NCI-H345 treated with DMSO at 0.1 percent for 48 hours (cell line): ENCODE measurements around the gene GNL1.

Experiments
- DNase-seq: peaks from one replicate; lab custom pipeline; 2025; ENCODE audit not compliant: unreplicated experiment; lab: John Stamatoyannopoulos, UW

The GNL1 gene, protein sequence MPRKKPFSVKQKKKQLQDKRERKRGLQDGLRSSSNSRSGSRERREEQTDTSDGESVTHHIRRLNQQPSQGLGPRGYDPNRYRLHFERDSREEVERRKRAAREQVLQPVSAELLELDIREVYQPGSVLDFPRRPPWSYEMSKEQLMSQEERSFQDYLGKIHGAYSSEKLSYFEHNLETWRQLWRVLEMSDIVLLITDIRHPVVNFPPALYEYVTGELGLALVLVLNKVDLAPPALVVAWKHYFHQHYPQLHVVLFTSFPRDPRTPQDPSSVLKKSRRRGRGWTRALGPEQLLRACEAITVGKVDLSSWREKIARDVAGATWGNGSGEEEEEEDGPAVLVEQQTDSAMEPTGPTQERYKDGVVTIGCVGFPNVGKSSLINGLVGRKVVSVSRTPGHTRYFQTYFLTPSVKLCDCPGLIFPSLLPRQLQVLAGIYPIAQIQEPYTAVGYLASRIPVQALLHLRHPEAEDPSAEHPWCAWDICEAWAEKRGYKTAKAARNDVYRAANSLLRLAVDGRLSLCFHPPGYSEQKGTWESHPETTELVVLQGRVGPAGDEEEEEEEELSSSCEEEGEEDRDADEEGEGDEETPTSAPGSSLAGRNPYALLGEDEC

DNA sequence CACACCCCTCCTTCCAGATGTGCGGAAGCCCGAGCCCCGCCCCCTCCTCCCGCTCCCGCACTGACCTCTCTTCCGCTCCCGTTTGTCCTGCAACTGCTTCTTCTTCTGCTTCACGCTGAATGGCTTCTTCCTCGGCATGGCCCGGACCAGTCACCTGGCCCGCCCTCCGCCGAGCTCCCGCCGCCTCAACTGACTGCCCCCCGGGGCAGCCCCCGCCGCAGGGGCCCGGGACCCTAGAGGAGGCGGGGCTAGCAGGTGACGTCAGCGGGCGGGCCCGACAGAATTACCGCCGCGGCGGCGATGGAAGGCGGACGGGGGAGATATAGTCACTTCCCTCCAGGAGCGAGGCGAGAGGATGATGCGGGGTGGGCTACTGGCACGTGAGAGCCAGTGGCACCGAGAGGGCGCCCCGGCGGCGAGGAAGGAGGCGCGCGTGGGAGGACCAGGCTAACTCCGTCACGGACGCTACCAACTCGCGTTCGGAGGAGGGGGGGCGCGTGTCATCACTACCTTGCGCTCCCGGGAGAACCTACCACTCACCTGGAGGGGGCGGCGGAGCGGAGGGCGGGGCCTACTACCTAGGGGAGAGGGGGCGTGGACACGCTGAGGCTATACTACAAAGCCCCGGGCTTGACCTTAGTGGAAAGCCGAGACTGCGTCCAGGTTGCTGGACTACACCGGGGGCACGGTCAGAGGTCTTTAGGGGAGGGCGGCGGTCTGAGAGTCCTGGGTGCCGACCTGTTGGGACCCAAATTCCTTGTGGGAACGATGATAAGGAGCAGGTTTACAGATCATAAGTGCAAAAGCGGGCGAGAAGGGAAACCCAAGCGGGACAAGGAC, at the start of gene GNL1:
TSS of gene GNL1 (minus strand) at position 424 of the 840 bp plus-strand sequence. CDS start at position 138, 286 bp downstream.
- DNase-seq = peak; percentile 69

DNA sequence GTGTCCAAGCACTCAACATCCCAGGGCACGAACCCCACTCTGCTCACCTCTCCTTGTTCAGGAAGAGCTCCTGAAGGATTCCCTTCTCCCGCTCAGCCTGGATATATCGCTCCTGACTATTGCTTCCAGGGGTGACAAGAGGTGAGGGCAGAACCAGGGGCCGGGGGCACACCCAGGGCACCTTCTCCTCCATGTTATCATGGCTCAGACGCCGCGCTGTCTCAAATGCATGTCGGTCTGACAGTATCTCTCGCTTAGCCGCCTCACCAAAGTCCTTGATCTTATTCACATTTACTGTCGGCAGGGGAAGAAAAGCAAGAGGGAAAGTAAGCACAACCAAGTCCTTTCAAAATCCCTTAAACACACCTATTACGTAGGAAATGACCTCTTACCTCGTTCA, 47.7 kb upstream of the GNL1 start:
- DNase-seq = no peak

DNA sequence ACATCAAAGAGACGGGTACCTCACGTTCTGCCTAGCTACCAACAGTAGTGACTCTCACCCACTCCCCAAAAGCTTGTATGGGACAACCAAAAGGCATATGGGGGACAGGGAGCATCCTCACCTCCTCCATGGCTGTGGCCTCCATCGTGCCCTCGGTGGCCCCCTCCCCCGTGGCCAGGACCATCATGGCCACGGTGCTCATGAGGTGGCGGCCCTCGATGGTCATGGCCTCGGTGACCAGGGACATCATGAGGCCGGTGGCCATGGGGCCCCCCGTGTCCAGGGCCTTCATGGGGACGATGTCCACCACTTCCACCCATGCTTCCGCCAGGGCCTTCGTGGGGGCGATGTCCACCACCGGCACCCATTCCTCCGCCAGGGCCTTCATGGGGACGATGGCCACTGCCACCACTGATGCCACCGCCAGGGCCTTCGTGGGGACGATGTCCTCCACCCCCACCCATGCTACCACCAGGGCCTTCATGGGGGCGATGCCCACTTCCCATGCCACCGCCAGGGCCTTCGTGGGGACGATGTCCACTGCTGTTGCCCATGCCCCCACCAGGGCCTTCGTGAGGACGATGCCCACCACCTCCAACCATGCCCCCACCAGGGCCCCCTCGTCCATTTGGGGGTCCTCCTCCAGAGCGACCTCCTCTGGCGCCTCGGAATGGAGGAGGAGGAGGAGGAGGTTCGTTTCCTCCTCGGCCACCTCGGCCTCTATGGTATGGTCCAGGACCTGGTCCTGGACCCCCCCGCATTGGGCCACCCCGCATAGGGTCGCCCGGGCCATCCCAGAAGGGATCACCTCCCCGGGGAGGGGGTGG, 45.7 kb upstream of the GNL1 start:
- DNase-seq = no peak

DNA sequence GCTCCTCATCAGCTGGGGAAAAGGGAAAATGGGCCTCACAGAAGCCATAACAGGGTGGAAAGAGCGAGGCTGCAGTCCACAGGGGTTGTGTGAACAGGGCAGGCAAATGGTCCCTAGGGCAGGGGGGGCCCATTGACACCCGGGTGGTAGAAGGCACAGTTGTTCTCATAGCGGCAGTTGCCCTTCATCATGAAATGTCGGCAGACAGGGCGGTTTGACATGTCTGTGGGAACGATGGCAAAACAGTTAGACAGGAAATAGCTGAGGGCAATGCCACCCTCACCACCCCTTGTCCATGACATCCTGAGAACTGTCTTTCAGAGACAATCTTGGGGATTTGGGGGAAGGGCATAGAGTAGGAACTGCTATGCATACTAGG, 45.1 kb upstream of the GNL1 start:
- DNase-seq = no peak

DNA sequence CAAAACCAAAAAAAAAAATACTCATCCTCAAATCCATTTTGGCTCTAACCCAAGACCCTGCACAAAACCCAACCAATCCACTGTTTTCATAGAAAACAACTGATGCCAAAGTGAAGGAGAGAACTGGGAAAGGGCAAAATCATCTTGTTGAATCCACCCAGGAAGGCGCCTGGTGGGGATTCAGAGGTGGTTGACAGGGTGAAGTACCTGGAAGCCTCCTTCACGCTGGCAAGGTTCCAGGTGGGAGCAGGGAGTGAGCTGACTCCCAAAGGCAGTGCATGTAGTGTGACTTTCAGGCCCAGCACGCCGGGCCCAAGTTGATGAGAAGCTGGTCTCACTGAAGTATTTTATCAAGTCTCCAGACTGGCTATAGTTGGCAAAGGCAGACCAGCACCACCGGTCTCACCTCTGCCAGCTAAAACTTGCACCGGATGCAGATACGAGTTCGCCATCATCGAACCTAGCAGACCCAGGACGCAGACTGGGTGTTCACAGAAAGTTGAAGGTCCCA, 44.2 kb upstream of the GNL1 start:
- DNase-seq = no peak

DNA sequence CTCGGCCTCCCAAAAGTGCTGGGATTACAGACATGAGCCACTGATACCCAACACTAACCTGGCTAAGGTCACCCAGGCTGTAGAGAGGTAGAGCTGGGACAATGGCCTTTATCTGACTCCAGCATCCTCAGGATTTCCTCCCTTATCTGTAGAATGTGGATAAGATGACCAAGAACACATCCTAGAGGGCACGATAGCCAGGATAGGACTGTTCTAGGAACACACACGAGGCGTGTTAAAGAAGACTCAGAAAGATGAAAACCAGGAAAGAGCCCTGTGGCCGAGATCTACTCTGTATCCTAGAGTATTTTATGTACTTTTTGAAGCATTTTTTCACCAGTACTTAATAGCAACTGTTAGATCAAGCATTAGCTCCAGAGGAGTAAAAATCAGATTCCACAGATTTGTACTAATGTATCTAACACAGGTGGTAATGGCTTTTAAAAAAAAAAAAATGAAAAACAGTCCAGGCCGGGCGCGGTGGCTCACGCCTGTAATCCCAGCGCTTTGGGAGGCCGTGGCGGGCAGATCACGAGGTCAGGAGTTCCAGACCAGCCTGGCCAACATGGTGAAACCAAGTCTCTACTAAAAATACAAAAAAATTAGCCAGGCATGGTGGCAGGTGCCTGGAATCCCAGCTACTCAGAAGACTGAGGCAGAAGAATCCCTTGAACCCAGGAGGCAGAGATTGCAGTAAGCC, 43.5 kb upstream of the GNL1 start:
- DNase-seq = no peak

DNA sequence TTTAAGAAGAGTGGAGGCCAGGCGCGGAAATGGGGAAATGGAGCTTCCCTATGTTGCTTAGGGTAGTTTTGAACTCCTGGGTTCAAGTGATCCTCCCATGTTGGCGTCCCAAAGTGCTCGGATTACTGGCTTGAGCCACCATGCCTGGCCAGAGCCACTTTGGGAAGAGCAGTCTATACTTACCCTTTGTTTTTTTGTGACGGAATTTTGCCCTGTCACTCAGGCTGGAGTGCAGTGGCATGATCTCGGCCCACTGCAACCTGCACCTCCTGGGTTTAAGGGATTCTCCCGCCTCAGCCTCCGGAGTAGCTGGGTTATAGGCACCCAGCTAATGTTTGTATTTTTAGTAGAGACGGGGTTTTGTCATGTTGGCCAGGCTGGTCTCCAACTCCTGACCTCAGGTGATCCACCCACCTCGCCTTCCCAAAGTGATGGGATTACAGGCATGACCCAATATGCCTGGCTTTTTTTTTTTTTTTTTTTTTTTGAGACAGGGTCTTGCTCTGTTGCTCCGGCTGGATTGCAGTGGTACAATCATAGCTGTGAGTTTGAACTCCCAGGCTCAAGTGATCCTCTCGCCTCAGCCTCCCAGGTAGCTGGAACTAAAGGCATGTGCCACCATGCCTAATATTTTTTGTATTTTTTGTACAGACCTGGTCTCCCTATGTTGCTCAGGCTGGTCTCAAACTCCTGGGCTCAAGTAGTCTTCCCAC, 42.8 kb upstream of the GNL1 start:
- DNase-seq = no peak

DNA sequence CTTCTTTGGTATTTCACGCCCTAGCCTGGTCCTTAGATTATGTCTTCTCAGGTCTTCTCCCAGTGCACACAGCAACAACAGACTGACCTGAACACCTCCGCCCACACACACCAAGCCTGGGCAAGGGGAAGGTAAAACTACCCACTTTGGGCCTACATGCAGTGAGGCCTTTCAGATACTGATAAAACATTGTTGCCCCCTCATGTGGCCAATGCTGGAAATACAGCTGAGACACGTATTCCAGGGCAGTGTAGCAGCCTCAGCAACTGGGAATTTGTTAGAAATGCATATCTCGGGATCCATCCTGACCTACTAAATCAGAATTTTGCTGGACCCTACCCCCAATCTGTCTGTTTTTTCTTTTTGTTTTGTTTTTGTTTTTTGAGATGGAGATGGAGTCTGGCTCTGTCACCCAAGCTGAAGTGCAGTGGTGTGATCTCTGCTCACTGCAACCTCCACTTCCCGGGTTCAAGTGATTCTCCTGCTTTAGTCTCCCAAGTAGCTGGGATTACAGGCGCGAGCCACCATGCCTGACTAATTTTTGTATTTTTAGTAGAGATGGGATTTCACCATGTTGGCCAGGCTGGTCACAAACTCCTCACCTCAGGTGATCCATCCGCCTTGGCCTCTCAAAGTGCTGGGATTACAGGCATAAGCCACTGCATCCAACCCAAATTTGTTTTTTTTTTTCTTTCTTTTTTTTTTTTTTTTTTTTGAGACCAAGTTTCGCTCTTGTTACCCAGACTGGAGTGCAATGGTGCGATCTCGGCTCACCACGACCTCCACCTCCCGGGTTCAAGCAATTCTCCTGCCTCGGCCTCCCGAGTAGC, 41.2 kb upstream of the GNL1 start:
- DNase-seq = peak; percentile 59

DNA sequence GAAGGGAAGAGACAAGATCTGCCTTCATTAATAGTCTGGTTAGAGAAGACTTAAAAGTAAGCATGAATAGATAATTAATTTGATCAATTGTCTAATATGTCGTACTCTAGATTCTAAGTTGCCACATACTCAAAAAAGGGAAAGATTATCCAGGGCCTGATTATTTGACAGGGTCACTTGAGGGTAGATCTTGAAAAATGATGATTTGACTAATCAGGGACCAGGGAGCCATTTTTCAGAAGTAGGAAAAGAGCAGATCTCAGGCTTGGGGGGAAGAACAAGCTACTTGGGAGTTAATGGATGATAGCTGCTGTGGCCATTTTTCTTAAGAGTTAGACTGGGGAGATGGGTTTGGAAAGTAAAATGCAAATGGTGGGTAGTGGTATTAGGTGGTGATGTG, 36.0 kb upstream of the GNL1 start:
- DNase-seq = no peak

DNA sequence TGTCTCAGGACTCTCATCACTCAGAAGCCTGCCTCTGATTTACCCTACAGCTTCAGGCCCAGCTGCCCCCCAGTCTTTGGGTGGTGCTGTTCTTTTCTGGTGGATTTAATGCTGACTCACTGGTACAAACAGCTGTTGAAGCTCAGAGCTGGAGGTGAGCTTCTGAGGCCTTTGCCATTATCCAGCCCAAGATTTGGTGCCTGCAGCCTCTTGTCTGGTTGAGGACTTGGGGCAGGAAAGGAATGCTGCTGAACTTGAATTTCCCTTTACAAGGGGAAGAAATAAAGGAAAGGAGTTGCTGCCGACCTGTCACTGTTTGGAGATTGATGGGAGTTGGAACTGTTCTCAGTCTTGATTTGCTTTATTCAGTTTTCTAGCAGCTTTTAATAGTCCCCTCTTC, 34.7 kb upstream of the GNL1 start:
- DNase-seq = no peak

DNA sequence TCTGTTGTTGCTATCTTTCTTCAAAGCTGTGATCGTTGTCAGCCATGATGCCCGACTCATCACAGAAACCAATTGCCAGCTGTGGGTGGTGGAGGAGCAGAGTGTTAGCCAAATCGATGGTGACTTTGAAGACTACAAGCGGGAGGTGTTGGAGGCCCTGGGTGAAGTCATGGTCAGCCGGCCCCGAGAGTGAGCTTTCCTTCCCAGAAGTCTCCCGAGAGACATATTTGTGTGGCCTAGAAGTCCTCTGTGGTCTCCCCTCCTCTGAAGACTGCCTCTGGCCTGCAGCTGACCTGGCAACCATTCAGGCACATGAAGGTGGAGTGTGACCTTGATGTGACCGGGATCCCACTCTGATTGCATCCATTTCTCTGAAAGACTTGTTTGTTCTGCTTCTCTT, 34.2 kb upstream of the GNL1 start:
- DNase-seq = no peak

DNA sequence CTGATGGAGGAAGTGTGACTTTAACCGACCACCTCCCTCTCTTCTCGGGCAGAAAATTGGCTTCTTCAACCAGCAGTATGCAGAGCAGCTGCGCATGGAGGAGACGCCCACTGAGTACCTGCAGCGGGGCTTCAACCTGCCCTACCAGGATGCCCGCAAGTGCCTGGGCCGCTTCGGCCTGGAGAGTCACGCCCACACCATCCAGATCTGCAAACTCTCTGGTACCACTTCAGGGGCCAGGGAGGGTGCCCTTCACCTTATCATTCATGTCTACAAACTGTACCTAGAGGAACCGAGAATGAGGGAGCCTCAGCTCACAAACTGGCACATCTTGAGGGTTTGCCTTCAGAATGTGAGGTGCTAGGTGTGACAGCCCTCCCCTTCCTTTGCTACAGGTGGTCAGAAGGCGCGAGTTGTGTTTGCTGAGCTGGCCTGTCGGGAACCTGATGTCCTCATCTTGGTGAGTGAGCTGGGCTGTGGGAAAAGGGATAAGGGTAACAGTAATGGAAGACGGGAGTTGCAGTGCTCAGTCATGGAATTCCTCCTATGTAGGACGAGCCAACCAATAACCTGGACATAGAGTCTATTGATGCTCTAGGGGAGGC, 33.6 kb upstream of the GNL1 start:
- no peak for DNase-seq

DNA sequence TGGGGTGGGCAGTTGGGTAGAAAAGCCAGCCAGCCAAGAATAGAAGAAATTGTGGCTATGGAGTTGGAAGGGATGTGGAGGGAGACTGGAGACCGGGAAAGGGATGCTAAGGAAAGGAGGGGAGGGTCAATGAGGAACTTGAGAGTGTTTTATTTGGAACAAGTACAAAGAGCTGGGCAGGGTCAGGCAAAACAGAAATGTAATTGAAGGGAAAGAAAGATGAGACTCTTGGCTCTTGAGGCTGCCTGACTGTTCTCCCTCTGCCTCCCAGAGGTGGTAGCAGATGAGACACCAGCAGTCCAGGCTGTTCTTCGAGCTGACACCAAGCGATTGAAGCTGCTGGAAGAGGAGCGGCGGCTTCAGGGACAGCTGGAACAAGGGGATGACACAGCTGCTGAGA, 27.6 kb upstream of the GNL1 start:
- DNase-seq = no peak

DNA sequence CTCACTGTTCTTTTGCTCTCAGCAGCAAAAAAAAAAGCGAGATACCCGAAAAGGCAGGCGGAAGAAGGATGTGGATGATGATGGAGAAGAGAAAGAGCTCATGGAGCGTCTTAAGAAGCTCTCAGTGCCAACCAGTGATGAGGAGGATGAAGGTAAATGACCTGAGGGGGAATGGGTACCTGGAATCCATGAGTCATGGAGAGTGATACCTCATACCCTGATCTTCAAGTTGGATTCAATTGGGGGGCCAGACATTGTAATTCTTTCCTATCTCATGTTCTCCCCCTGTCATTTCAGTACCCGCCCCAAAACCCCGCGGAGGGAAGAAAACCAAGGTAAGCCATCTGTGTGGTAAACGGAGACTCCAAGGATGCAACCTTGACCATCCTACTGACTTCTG, 21.8 kb upstream of the GNL1 start:
- no peak for DNase-seq

DNA sequence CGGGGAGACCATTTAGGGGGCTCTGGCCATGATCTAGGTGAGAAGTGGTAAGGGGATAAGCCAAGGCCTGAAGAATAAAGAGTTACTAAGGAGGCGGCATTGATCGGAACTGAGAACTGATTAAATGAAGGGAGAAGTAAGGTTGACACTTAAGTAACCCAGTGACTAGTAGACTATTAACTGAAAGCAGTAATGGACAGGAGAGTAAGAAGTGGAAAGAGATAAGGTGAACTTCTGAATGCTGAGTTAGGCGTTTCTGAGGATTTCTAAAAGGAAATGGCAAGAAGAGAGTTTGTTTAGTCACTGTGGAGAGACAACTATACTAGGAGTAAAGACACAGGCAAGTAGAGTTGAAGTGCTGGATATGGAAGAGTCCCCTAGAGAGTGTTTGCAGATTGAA, 16.8 kb upstream of the GNL1 start:
- DNase-seq = no peak

DNA sequence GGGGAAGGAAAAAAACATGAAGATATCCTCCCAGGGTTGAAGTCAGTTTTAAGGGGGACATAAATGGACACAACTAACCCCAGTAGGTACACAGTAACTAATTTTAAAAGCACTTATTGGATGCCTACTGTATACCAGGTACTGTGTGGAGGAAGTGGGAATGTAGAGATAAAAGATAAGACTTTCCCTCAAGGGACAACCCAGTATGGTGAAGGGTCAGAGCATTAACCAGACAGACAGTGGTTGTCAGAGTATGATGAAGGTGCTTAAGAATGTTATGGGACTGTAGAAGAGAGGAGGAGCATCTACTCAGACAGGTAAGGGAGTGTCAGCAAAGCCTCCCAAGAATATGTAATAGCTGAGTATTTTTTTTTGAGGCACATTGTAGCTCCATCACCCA, 15.9 kb upstream of the GNL1 start:
- DNase-seq = no peak

DNA sequence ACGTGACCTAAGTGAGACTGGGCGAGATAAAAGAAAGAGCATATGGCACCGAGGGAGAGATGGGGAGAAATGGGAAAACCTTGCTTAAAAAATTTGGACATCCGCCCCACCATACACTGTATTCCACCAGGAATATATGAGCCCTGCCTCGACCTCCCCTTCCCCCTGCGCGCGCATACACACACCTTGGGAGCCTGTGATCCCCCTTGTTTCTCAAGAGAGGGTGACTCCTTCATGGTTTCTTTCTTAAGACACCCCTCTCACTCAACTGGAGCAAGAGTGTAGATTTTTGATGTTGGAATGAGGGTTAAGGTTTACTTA, 15.4 kb upstream of the GNL1 start:
- DNase-seq = no peak

DNA sequence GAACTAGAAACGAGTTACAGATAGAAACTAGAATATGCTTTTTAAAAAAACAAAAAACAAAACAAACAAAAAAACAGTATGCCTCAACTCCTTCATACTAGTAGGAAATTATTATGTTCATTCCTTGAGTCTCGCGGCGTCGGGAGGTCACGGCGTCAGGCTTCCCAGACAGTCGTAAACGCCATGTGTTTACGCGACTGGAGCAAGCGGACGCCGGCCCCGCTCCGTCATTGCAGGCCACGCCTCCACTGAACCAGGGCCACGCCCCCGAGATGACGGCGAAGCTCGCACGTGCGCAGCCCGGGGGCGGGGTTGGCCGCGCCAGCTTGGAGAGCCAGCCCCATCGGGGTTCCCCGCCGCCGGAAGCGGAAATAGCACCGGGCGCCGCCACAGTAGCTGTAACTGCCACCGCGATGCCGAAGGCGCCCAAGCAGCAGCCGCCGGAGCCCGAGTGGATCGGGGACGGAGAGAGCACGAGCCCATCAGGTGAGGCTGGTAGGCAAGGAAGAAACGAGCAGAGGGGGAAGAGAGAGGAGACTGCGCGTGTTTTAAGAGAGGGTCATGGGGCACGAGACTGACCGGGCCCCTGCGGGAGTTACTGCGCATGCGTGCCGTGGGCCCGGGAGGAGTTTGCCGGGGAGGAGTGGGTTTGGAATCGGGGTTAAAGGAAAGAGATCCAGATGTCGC, 14.9 kb upstream of the GNL1 start, which contains the start of gene ABCF1:
TSS of gene ABCF1 (plus strand) at position 368 of the 687 bp plus-strand sequence. CDS start at position 414, 46 bp downstream.
- DNase-seq = peak; percentile 93
